SIG-M5 treated with dmso at 0.1 percent for 504 hours (cell line): Measurements from ENCODE around the gene FLNB.
A peak's percentile ranks its signal among the peaks of the same experiment; 100 is the strongest.

Experiments
- DNase-seq: peaks from one replicate; lab custom pipeline; 2025; ENCODE audit not compliant: unreplicated experiment; lab: John Stamatoyannopoulos, UW

Gene FLNB

GRCh38 chr3:58157700-58158099 is 149.5 kb downstream of the FLNB start:
- no peak for DNase-seq

- no peak for DNase-seq
These were observed 150.4 kb downstream of the FLNB start for GRCh38 chr3:58158442-58159153.

DNA sequence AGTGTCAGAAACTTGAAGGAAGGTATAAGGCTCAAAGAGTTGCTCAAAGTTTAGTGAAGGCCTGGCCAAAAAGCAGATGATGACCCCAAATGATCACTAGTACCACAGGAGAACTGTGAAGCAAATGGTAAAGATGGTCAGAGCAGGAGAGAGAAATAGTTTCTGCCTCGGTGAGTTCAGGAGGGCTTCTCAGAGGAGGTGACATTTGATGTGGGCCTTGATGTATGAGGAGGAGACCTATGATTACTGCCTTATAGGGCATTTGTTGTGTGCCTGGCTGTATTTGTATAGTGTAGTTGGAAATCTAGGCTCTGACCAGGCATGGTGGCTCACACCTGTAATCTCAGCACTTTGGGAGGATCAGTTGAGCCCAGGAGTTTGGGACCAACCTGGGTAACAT is 152.2 kb downstream of the FLNB start:
- no peak for DNase-seq

- no peak for DNase-seq
These were observed 153.5 kb downstream of the FLNB start for GRCh38 chr3:58161435-58162398.

GRCh38 chr3:58163234-58163633 is 155.0 kb downstream of the FLNB start:
- DNase-seq: no peak

DNA sequence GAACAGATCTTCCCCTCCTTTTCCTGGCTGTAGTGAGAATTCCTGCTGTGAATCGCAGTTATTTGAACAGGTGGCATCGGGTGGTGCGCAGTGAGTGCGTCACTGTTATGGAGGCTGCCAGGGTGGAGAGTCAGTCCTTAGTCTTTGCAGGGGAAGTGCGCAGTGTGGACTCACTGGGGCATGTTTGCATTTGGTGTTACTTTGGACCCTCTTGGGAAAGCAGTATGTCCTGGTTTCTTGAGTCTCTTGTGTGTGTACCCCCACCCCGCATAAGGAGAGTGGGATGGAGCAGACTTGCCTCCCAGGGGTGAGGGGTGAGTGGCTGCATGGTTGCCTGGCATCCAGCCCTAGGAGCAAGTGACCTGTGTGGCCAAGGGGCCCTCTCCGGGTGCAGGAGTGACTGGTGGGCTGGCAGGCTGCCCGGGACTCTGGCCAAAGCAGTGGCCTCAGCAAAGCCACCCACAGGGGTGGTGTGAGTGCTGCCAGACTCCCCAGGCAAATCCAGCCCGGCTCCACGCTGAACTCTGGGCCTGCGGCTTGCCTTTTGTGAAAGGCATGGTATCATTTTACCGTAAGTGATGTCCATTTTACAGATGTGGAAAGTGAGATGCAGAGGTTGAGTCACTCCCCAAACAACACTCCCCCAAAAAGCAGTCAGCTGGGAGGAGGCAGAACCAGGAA is 156.1 kb downstream of the FLNB start:
- no peak for DNase-seq

DNA sequence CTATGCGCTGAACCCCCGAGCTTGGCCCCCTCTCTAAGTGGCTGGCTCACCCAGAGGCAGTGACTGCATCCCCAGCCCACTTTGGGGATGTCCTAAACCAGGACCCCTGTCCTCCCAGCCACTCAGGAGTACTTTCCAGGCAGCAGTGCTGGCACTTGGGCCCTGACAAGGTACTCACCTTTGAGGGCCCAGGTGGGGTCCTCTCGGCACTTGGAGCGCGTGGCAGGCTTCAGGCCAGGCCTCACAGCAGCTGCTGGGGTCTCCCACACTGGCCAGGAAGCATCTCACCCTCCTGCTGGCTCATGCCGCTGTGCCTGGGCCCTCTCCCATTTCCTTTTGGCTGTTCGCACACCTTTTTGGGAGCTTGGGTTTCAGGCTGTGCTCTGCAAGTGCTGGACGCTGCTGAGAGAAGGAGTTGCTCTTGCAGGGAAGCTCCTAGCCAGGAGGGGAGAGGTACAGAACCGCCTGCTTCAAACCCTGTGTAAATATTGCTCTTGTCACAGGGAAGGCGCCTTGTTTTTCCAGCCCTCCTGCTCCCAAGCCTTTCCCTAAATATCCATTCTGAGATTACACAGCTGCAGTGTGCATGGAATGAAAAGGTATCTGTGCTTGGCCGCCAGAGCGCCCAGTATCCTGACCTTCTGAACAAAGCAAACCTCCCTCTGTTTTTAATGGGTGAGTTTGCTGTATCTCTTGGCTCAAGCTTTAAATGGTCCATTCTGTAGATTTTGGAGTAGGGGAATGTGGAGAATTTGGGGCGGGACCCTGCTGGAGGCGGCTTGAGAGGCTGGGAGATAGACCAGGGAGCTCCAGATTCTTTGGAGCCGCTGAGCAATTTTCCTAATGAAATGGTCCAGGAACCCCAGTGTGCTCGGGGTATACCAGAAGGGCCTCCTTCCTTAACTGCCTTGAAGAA is 156.9 kb downstream of the FLNB start:
- DNase-seq: no peak

GRCh38 chr3:58167431-58168351 is 159.5 kb downstream of the FLNB start:
- DNase-seq: peak; percentile 21

- DNase-seq: no peak
These were observed 160.3 kb downstream of the FLNB start for GRCh38 chr3:58168498-58168897.

DNA sequence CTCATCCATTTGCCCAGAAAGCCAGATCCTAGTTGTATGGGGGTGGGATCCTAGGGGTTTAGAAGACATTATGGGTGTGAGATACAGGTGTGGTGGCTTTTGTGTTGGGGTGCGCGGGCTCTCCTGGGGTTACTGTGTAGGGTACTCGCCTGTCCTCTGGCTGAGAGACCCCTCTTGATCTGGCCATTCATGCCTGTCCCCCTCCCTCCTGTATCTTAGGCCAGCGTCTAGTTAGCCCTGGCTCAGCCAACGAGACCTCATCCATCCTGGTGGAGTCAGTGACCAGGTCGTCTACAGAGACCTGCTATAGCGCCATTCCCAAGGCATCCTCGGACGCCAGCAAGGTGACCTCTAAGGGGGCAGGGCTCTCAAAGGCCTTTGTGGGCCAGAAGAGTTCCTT is 161.1 kb downstream of the FLNB start:
- DNase-seq: no peak

DNA sequence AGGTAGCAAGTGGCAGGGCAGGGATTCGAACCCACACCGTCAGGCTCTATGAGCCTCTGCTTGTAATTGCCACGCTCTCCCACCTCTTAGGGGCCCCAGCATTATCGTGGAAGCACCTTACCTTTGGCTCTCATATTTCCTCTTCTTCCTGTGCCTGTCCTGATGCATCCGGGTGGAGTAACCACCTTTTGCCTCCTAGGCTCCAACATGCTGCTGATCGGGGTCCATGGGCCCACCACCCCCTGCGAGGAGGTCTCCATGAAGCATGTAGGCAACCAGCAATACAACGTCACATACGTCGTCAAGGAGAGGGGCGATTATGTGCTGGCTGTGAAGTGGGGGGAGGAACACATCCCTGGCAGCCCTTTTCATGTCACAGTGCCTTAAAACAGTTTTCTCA is 162.2 kb downstream of the FLNB start:
- DNase-seq: no peak

GRCh38 chr3:58171126-58171525 is 162.9 kb downstream of the FLNB start:
- no peak for DNase-seq

DNA sequence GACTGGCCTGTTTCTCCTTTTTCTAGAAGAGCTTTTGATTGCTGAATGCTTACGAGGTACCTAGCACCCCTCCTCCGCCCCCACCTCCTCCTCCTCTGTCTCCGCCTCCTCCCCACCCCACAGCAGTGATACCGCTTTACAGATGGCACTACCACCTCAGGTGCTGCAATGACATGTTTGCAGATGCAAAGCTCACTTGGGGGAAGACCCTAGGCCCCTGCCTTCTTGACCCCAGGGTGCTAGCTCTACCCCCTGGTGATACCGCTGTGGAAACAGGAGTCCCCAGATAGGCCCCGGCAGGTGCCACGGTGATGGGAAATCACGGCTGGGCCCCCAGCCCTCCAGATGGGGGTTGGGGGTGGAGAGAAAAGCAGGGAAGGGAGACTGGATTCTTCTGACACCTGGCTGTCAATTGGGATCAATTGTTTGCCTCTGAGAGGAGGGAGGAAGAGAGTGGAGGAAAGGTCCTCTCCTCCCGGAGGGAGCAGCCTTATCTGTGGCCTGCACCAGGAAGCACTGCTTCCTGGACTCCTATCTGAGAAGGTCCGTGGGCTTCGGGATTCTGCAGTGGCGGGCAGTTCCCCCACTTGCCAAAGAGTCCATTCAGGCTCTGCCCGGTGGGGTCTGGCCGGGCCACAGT is 164.9 kb downstream of the FLNB start:
- DNase-seq: no peak

DNA sequence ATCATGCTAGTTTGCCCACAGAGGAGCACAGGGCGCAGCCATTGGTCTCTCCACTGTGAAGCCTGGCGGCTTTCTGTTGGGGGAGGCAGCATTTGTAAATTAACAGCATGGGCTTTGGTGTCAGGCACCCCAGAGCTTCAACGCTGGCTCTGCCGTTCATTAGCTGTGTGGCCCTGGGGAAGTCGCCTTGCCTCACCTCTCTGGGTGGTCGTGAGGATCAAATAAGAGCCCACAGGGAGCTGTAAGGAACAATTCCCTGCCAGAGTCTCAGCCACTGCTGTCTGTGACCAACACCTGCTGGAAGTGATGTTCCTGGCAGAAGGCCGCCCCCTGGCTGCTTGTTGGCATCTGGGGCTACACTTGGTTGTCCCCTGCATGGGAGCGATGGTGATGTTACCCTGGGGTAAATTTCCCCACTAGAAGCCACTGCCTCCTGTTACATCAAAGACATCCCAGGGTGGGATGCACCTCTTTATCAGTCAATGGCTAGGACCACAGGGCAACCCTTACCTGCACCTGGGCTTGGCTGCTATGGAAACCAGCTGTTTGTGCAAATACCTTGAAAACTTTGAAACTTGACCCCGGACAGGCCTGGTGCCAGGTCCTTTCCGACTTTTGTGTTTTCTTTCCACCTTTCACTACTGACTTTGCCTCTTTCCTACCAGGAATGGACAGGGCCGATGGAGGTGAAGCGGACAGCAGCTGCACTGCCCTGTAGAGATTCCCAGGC is 165.6 kb downstream of the FLNB start:
- DNase-seq: no peak

DNA sequence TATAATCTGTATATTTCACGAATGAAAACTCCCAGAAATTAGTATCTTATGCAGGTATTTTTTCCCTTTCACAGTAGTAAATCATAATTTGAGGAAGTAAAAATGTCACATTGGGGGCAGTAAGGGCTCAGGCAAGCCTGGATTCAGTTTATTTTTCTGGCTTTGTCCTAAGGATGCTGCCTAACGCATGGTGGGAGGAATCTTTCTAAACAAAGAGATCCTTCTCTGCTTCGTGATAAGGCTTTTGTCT is 166.9 kb downstream of the FLNB start:
- DNase-seq: no peak

- peak; percentile 14 for DNase-seq
These were observed 167.4 kb downstream of the FLNB start for GRCh38 chr3:58175437-58176184.

GRCh38 chr3:58176185-58176530 is 167.9 kb downstream of the FLNB start:
- no peak for DNase-seq

- DNase-seq: no peak
These were observed 168.7 kb downstream of the FLNB start for GRCh38 chr3:58176827-58177489.
